Activated naive CD4-positive, alpha-beta T cell treated with anti-CD3 and anti-CD28 coated beads for 36 hours (primary cell): ENCODE results near the gene FBXO46. TPM values are rescaled to one million over a fixed set of nuclear protein-coding genes. Genes with fewer than 3 reads are reported as not detected.
A peak's percentile ranks its signal among the peaks of the same experiment; 100 is the strongest.
"Not testable (repeated sequence)": the region's sequence is repeated elsewhere in the genome, so short reads cannot be mapped to it uniquely, and the experiment has no call there.

Source experiments
- CTCF ChIA-PET: fragments of 350-600 bp; sonication (Branson Sonifier 250); formaldehyde crosslinking; loops from one replicate; lab custom pipeline; 2021; ENCODE audit warnings: antibody characterized with exemption; lab: Charles Lee
- DNase-seq: peaks from one replicate; pipeline ENCODE4 v3.0.0-alpha.2; 2020
- H3K27ac Mint-ChIP-seq: one replicate; pipeline ENCODE4 v1.8.0; 2021; ENCODE audit warnings: mild to moderate bottlenecking, mixed read lengths
- H3K27me3 Mint-ChIP-seq: one replicate; pipeline ENCODE4 v1.8.0; 2021; ENCODE audit warnings: low read depth, mixed read lengths
- H3K36me3 Mint-ChIP-seq: one replicate; pipeline ENCODE4 v1.8.0; 2021; ENCODE audit warnings: low read depth, mixed read lengths
- H3K4me1 Mint-ChIP-seq: one replicate; pipeline ENCODE4 v1.8.0; 2021; ENCODE audit warnings: low read depth, mixed read lengths
- H3K4me3 Mint-ChIP-seq: one replicate; pipeline ENCODE4 v1.8.0; 2021; ENCODE audit warnings: mild to moderate bottlenecking, moderate library complexity, mixed read lengths
- H3K9me3 Mint-ChIP-seq: one replicate; pipeline ENCODE4 v1.8.0; 2021; ENCODE audit warnings: mixed read lengths
- intact Hi-C: fragments of 100-400 bp; cut with micrococcal nuclease; formaldehyde crosslinking; loops from one replicate; pipeline ENCODE4 v1.15.1; 2023
- total RNA-seq, 2 experiments: library from RNA; stranded (reverse); gene quantifications; one replicate each; pipeline ENCODE4 v1.2.3, GENCODE V29; 2021

Gene FBXO46
- total RNA-seq, 2 experiments from 2014 or later, result 21.8 to 23.2 TPM

- no peaks in the 10 kb centered on the region for H3K9me3 Mint-ChIP-seq
- H3K27me3 Mint-ChIP-seq, result no peaks in the 10 kb centered on the region
- no peaks in the 10 kb centered on the region for H3K36me3 Mint-ChIP-seq
- no peaks in the 10 kb centered on the region for H3K4me1 Mint-ChIP-seq
- intact Hi-C loops, result no loop called here
- H3K4me3 Mint-ChIP-seq, result no peak overlapping the region
- H3K27ac Mint-ChIP-seq, result no peak overlapping the region
- no peak for DNase-seq
- CTCF ChIA-PET, result no interaction called here
Observed at GRCh38 chr19:45746866-45747265, 16.2 kb upstream of the FBXO46 start.

- Mint-ChIP-seq H3K27me3 (no peaks in the 10 kb centered on the region), H3K4me1 (no peaks in the 10 kb centered on the region), H3K27ac (no peak overlapping the region), H3K9me3 (no peaks in the 10 kb centered on the region), H3K4me3 (no peak overlapping the region), H3K36me3 (no peaks in the 10 kb centered on the region)
- intact Hi-C loops, result no loop called here
- CTCF ChIA-PET, result no interaction called here
- DNase-seq, result no peak
Observed at GRCh38 chr19:45745606-45746005, 14.9 kb upstream of the FBXO46 start.

GRCh38 chr19:45742969-45743368, 12.3 kb upstream of the FBXO46 start:
- DNase-seq, result no peak
- Mint-ChIP-seq H3K27me3 (no peaks in the 10 kb centered on the region), H3K4me3 (no peak overlapping the region), H3K9me3 (no peaks in the 10 kb centered on the region), H3K27ac (no peak overlapping the region), H3K36me3 (no peaks in the 10 kb centered on the region), H3K4me1 (no peaks in the 10 kb centered on the region)
- intact Hi-C loops, result no loop called here
- CTCF ChIA-PET, result interaction anchor here (1.3 kb wide), 1 partner anchor 26 kb away, joined by 4 read pairs; no protein-coding TSS in a partner anchor

GRCh38 chr19:45739498-45740439, 9.1 kb upstream of the FBXO46 start:
- intact Hi-C loops, result no loop called here
- Mint-ChIP-seq H3K9me3 (no peaks in the 10 kb centered on the region), H3K36me3 (no peaks in the 10 kb centered on the region), H3K4me3 (no peak overlapping the region), H3K27me3 (no peaks in the 10 kb centered on the region), H3K27ac (no peak overlapping the region), H3K4me1 (no peaks in the 10 kb centered on the region)
- DNase-seq, result no peak
- CTCF ChIA-PET, result no interaction called here

GRCh38 chr19:45733160-45733810, 2.6 kb upstream of the FBXO46 start, which contains the start of gene MEIOSIN:
TSS of gene MEIOSIN (plus strand) at chr19:45733439. CDS start at chr19:45735377, 1,938 bp downstream.
- intact Hi-C loops, result loop anchor here (5.0 kb wide), 1 partner anchor 169 kb away; the partner anchor contains the start of gene MYPOP
- H3K9me3 Mint-ChIP-seq, result no peaks in the 10 kb centered on the region

GRCh38 chr19:45729800-45730290, 851 bp downstream of the FBXO46 start:
- no peaks in the 10 kb centered on the region for H3K36me3 Mint-ChIP-seq
- H3K4me1 Mint-ChIP-seq, result peaks cover 29% of the 10 kb centered on the region
- intact Hi-C loops, result loop anchor here (1.0 to 5.0 kb wide), 9 partner anchors 13 to 224 kb away; partner anchors contain the start of genes DMWD, IRF2BP1, MYPOP and OPA3
- CTCF ChIA-PET, result interaction anchor here (1.1 to 2.1 kb wide), 3 partner anchors 13 to 133 kb away, joined by 4 to 13 read pairs (median 4); partner anchors contain the start of gene SYMPK
- H3K4me3 Mint-ChIP-seq, result peak overlapping the region; percentile 95
- peak overlapping the region; percentile 83 for H3K27ac Mint-ChIP-seq
- H3K9me3 Mint-ChIP-seq, result no peaks in the 10 kb centered on the region
- peak; percentile 43 for DNase-seq
- H3K27me3 Mint-ChIP-seq, result no peaks in the 10 kb centered on the region

More at GRCh38 chr19:45733160-45733810, 2.6 kb upstream of the FBXO46 start, which contains the start of gene MEIOSIN:
- Mint-ChIP-seq H3K27me3 (no peaks in the 10 kb centered on the region), H3K4me1 (peaks cover 16% of the 10 kb centered on the region), H3K4me3 (no peak within 1 kb of the TSS), H3K27ac (no peak within 1 kb of the TSS), H3K36me3 (no peaks in the 10 kb centered on the region)
- CTCF ChIA-PET, result no interaction called here
- no peak for DNase-seq

GRCh38 chr19:45728683-45729082, 2.0 kb downstream of the FBXO46 start:
- DNase-seq, H3K4me3 Mint-ChIP-seq, CTCF ChIA-PET, H3K27me3 Mint-ChIP-seq, H3K9me3 Mint-ChIP-seq, H3K36me3 Mint-ChIP-seq, H3K27ac Mint-ChIP-seq, intact Hi-C loops: not testable (repeated sequence)
- H3K4me1 Mint-ChIP-seq, result peaks cover 34% of the 10 kb centered on the region

- CTCF ChIA-PET, result interaction anchor here (1.6 kb wide), 1 partner anchor 49 kb away, joined by 3 read pairs; the partner anchor contains the start of gene SIX5
- peaks cover 22% of the 10 kb centered on the region for H3K36me3 Mint-ChIP-seq
- H3K4me3 Mint-ChIP-seq, H3K9me3 Mint-ChIP-seq, intact Hi-C loops, H3K27ac Mint-ChIP-seq, DNase-seq, H3K27me3 Mint-ChIP-seq: not testable (repeated sequence)
- peaks cover 44% of the 10 kb centered on the region for H3K4me1 Mint-ChIP-seq
Observed at GRCh38 chr19:45720065-45720464, 10.6 kb downstream of the FBXO46 start.

GRCh38 chr19:45717983-45718650, 12.6 kb downstream of the FBXO46 start:
- Mint-ChIP-seq H3K9me3 (no peaks in the 10 kb centered on the region), H3K4me1 (peaks cover 45% of the 10 kb centered on the region), H3K27ac (peak overlapping the region; percentile 97), H3K27me3 (no peaks in the 10 kb centered on the region), H3K36me3 (peaks cover 18% of the 10 kb centered on the region), H3K4me3 (peak overlapping the region; percentile 96)
- no peak for DNase-seq
- intact Hi-C loops, result loop anchor here (1.0 kb wide), 10 partner anchors 12 to 312 kb away; partner anchors contain the start of genes DMWD, FBXO46, IRF2BP1 and OPA3
- CTCF ChIA-PET, result interaction anchor here (0.6 to 4.7 kb wide), 6 partner anchors 12 to 316 kb away, joined by 3 to 28 read pairs (median 4); partner anchors contain the start of genes FBXO46, QPCTL and SNRPD2

GRCh38 chr19:45717131-45717982, 13.3 kb downstream of the FBXO46 start:
- Mint-ChIP-seq H3K9me3 (no peaks in the 10 kb centered on the region), H3K4me1 (peaks cover 41% of the 10 kb centered on the region), H3K4me3 (peak overlapping the region; percentile 96), H3K27ac (peak overlapping the region; percentile 97), H3K27me3 (no peaks in the 10 kb centered on the region), H3K36me3 (peaks cover 18% of the 10 kb centered on the region)
- CTCF ChIA-PET, result interaction anchor here (0.6 to 4.7 kb wide), 9 partner anchors 13 to 316 kb away, joined by 3 to 28 read pairs (median 4); partner anchors contain the start of genes FBXO46, QPCTL, SIX5 and SNRPD2
- DNase-seq, result peak; percentile 99
- intact Hi-C loops, result loop anchor here (1.0 kb wide), 10 partner anchors 13 to 311 kb away; partner anchors contain the start of genes DMWD, FBXO46, IRF2BP1 and OPA3
